DMS79 (cell line): Measurements from ENCODE around the gene KCNJ18.
"Not testable (repeated sequence)": the region's sequence is repeated elsewhere in the genome, so short reads cannot be mapped to it uniquely, and the experiment has no call there.

Experiments
- DNase-seq: peaks from one replicate; lab custom pipeline; 2025; lab: John Stamatoyannopoulos, UW

The KCNJ18 gene

DNA sequence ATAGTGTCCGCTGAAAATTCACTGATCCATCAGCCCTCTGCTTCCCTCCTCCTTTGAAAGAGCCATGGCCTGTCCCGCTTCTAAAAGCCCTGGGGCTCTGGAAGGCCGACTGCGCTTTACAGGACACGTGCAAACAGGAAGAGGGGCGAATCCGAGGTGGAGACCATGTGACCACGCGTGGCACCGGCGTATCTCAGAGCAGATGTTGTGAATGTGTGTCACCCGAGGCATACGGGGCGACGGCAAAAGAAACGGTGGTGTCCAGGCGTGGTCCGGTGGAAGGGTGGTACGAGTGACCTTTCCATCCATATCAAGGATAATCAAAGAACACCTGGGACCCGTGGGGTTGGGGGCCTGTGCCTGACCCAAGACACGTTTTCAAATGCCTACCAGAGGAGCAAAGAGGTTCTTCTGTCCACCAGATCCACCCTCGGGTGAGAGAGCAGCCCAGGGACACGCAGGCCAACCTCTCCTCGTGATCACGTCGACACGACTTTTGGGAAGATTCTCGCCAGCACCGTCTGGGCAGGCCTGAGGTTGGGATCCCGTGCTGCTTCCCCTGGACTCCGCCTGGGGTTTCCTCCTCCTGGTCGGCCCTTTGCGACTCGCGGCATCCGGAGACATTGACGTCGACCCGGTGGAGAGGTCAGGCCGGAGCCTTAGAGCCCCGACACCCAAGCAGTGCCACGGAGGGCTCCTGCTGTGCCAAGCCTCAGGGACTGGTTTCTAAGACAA lies 7.1 kb upstream of the KCNJ18 start:
- DNase-seq, result not testable (repeated sequence)

GRCh38 chr17:21686165-21687015 lies 5.9 kb upstream of the KCNJ18 start:
- no peak for DNase-seq

DNA sequence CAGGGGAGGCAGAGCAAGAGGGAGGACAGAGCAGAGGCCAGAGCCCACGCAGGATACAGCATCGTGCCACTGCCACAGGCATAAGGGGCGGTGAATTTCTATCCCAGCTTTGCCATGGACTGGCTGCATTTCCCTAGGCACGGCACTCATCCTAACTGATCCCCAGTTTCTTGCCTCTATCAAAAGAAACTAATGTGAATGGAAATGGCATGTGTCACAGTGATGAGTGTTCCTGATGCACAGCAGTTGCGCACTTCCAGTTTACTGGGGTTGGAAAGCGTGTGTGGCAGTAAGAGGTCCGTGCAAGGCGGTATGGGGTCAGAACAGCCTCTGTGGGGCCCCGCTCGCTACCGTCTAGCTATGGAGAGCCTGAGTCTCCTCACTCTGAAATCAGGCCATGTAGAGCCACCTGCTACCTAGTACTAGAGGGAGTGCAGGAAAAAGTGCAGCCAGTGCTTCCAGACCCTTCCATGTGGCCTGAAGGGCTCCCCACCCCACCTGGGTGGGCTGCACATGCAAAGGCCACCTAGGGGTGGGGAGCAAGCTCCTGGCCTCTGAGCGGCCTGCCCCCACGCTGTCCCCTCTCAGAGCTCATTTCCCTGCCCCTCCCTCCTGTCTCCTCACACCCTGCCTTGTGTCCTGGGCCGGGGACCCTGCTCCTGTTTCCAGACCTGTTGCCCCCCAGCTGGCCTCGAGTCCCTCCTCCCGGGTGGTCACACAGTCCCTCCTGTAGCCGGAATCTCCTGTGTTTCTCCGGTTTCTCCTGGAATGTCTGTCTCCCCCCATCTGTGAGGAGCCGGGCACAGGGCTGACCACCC lies 5.0 kb upstream of the KCNJ18 start:
- no peak for DNase-seq

DNA sequence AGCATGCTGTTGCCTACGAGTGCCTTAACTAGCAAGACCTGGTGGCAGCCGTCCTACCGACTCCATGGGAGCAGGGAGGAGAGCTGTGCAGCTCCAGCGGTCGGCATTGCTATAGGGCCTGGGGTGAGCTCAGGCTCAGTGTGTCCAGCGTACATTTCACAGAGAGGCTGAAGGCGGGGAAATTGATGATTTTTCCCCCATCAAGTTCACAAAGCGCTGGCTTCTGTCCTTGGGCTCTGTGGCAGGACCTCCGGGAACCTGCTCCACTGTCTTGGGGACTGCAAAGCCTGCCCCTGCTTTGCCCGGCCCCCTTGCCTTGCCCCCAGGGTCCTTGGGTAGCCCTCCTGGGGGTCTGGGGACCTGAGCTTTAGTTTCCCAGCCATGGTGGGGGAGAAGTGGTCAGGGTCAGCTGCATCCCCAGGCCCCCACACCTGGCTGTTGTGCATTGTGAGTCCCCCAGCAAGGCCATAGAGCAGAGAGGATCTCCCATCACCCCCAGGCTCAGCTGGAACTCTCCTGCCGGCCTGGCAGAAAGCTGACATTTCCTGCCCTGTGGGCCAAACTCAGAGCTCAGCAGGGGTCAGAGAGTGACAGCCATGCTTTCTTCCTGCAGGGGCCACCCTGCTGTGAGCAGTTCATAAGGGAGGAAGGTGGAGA lies 3.9 kb upstream of the KCNJ18 start:
- no peak for DNase-seq

GRCh38 chr17:21689604-21690003 lies 2.7 kb upstream of the KCNJ18 start:
- no peak for DNase-seq

GRCh38 chr17:21690811-21691210 lies 1.5 kb upstream of the KCNJ18 start:
- DNase-seq, result not testable (repeated sequence)

GRCh38 chr17:21691481-21691880 lies 842 bp upstream of the KCNJ18 start:
- not testable (repeated sequence) for DNase-seq

GRCh38 chr17:21692704-21693065 lies 362 bp downstream of the KCNJ18 start:
- not testable (repeated sequence) for DNase-seq

- DNase-seq, result not testable (repeated sequence)
Observed at GRCh38 chr17:21693391-21693796, 1.1 kb downstream of the KCNJ18 start.

- not testable (repeated sequence) for DNase-seq
Observed at GRCh38 chr17:21693937-21694336, 1.6 kb downstream of the KCNJ18 start.

GRCh38 chr17:21696227-21696626 lies 3.9 kb downstream of the KCNJ18 start:
- not testable (repeated sequence) for DNase-seq

DNA sequence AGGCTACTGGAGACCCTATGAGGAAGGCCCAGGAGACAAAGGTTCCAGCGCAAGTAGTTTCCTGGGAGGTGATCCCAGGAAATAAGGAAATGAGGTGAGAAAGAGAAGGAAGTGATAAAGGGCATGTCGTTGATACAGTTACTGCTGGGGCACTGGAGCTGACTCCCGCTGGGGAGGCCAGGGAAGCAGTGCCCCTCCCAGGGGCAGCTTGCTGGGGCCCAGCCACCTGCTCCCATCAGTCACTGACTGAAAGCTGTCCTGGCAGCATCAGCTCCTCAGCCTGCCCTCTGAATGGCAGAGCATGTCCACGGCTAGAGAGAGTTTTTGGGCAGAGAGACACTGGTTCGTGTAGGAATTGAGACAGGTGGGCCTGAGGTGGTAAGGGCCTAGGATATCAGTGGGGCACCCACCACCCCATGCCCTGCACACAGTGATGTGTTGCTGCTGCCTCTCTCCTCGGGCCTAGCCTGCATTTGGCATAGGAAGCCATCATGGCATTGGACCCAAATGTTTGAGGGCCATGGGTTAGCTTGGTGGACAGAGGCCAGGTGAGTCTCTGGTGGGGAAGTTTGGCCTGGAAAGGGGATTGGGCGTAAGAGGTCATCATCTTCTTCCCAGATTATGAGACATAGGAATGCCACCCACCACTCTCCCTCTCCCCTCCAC lies 4.7 kb downstream of the KCNJ18 start:
- DNase-seq, result not testable (repeated sequence)

GRCh38 chr17:21697508-21697860 lies 5.2 kb downstream of the KCNJ18 start:
- DNase-seq, result not testable (repeated sequence)

- not testable (repeated sequence) for DNase-seq
Observed at GRCh38 chr17:21698437-21699075, 6.2 kb downstream of the KCNJ18 start.

GRCh38 chr17:21699124-21699523 lies 6.8 kb downstream of the KCNJ18 start:
- not testable (repeated sequence) for DNase-seq

GRCh38 chr17:21699573-21700236 lies 7.4 kb downstream of the KCNJ18 start:
- DNase-seq, result not testable (repeated sequence)

- DNase-seq, result not testable (repeated sequence)
Observed at GRCh38 chr17:21701090-21701489, 8.8 kb downstream of the KCNJ18 start.

GRCh38 chr17:21702029-21702428 lies 9.7 kb downstream of the KCNJ18 start:
- not testable (repeated sequence) for DNase-seq

DNA sequence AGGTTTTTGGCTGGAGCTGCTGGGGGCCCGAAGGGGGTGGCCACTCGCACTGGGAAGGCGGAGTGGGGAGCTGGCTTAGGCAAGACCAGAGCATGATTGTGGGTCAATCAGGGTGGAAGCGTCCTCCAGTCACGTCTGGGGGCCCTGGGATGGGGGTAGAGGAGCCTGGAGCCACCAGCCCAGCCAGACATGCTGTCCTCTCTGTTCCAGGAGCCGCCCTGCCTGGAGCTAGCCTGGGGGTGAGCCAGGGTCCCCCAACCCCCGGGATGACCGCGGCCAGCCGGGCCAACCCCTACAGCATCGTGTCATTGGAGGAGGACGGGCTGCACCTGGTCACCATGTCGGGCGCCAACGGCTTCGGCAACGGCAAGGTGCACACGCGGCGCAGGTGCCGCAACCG lies 10.2 kb downstream of the KCNJ18 start:
- DNase-seq, result not testable (repeated sequence)
